GM12874 (cell line): ENCODE results near the gene TECPR2.

Experiments
- TF ChIP-seq, protein P1 (sequence below): IDR thresholded peaks from 2 replicates; pipeline ENCODE4 v1.5.1; 2011; ENCODE audit warnings: low read depth, mild to moderate bottlenecking, control low read depth, low read length, moderate library complexity; ENCODE audit not compliant: insufficient read depth

Gene TECPR2

DNA sequence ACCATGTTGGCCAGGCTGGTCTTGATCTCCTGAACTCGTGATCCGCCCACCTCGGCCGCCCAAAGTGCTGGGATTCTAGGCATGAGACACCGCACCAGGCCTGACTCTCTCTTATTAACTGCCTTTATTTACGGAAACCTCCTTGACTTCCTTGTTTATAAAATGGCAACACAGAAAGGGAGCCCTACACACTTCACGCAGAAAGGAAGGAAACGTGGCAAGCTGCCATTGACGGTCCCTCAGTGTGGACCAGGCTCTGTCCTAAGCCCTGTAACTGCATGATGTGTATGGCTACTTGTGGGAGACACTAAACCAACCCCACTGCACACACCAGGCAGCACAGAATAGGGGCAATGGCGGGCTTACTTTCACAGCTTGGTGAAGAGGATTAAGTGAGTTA lies 11.7 kb upstream of the TECPR2 start:
- TF ChIP-seq, protein P1, sequence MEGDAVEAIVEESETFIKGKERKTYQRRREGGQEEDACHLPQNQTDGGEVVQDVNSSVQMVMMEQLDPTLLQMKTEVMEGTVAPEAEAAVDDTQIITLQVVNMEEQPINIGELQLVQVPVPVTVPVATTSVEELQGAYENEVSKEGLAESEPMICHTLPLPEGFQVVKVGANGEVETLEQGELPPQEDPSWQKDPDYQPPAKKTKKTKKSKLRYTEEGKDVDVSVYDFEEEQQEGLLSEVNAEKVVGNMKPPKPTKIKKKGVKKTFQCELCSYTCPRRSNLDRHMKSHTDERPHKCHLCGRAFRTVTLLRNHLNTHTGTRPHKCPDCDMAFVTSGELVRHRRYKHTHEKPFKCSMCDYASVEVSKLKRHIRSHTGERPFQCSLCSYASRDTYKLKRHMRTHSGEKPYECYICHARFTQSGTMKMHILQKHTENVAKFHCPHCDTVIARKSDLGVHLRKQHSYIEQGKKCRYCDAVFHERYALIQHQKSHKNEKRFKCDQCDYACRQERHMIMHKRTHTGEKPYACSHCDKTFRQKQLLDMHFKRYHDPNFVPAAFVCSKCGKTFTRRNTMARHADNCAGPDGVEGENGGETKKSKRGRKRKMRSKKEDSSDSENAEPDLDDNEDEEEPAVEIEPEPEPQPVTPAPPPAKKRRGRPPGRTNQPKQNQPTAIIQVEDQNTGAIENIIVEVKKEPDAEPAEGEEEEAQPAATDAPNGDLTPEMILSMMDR: no peak

DNA sequence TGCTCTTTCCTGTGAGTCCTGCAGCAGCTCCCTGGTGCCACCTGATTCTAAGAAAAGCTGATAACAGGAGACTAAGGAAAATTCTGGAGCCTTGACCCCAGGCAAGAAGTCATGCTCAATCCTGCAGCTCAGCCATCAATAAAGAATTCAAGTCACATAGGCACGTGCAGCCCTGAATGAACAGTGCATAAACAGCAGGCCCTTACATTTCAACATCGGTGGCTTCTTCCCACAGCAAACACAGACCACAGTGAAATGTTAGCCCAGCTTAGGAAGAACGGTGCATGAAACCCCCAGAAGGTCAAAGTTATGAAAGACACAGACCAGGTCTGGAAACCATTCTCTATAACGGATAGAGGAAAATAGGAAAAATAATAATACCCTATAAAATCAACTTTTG lies 10.5 kb upstream of the TECPR2 start:
- TF ChIP-seq, protein P1: no peak

DNA sequence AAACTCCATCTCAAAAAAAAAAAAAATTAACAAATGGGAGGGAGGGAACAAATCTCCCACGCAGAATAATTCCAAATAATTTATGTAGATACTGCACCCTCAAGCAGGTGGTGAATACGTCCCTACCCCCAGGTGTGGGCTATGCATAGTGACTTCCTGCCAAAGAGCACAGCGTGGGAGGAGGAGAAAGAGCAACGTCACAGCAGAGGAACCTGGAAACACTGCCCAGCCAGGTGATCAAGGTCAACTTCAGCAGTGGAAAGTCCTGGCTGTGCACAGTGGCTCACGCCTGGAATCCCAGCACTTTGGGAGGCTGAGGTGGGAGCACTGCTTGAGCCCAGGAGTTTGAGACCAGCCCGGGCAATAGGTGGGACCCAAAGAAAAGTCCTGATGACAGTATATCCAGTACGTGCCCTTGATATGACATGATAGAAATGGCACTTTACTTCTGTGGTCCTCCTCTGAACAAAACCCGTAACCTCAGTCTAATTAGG lies 9.6 kb upstream of the TECPR2 start:
- TF ChIP-seq, protein P1: no peak

DNA sequence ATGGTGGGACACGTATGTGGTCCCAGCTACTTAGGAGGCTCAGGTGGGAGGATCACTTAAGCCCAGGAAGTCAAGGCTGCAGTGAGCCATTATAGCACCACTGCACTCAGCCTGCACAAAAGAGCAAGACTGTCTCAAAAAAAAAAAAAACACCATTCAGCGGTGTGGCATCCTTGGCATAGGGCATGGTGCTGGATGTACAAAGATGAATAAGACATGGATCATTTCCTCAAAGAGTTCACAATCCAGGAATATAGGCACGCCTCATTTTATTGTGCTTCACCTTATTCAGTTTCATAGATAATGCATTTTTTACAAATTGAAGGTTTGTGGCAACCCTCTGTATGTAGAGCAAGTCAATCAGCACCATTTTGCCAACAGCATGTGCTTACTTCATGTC lies 6.5 kb upstream of the TECPR2 start:
- TF ChIP-seq, protein P1: no peak

DNA sequence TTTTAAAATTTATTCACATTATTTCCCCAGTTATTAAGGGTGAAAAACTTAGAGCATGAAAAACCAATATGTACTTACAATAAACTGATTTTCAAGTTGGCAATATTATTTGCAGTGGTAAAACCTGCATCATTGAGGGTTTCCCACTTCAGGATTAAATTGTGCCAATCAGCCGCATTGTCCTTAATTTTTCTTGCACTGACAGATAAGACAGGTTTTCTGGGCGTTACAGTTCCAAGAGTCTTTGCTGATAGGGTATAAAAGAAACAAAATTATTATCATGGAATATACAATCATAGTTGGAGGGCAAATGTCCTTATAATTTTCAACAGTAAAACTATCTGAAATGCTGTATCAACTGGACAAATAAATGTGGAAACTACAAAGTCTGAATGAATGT lies 3.4 kb upstream of the TECPR2 start:
- TF ChIP-seq, protein P1: no peak

DNA sequence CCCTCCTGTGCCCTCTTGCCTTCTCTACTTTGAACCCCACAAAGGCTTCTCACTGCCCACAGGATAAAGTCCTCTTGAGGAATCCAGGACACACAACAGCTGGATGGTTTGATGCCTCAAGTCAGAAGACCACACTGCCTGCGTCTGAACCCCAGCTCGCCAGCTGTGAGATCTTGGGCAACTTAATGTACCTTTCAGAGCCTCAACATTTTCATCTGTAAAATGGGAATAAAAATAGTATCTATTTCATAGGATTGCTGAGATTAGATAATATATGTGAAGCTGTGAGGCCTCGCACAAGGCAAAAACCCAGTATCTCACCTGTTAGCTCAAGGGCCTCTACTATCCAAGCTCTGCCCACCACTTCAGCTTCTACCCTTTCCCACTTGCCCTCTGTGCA lies 2.4 kb upstream of the TECPR2 start:
- TF ChIP-seq, protein P1: no peak

DNA sequence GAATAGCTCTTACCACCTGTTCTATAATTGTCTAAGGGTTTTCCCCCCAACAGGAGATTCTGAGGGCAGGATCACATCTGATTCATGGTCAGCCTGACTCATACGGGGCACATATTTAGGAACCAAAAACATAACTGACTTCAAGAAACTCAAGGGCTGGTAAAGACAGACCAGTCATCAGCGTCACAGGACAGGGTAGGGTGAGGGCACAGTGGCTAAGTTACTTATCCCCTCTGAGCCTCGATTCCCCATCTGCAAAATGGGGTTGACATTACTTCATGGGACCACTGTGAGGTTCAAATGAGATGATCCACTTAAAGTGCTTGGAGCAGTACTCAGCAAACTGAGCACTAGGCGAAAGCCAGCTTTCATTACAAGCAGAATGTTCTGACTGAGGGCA lies 657 bp upstream of the TECPR2 start:
- TF ChIP-seq, protein P1: no peak
